Colonic mucosa (tissue), 4 donors: ENCODE measurements around the gene SENP5. TPM values are rescaled to one million over a fixed set of nuclear protein-coding genes. Genes with fewer than 3 reads are reported as not detected.
"Not testable (repeated sequence)": the region's sequence is repeated elsewhere in the genome, so short reads cannot be mapped to it uniquely, and the experiment has no call there.

Experiments used
- DNase-seq: peaks from one replicate; pipeline ENCODE4 v3.0.0-alpha.2; 2020
- H3K27ac ChIP-seq: fragments of 200-600 bp; one replicate; pipeline ENCODE4 v1.8.0; 2021
- H3K27me3 ChIP-seq: fragments of 200-600 bp; one replicate; pipeline ENCODE4 v1.8.0; 2021
- H3K36me3 ChIP-seq: fragments of 200-600 bp; one replicate; pipeline ENCODE4 v1.8.0; 2021
- H3K4me1 ChIP-seq: fragments of 200-600 bp; one replicate; pipeline ENCODE4 v1.8.0; 2021; ENCODE audit warnings: mild to moderate bottlenecking
- H3K4me3 ChIP-seq: fragments of 200-600 bp; one replicate; pipeline ENCODE4 v1.8.0; 2021
- H3K9ac ChIP-seq, 2 donors: one replicate each; pipeline ENCODE4 v1.7.0; 2013; ENCODE audit warnings: control low read depth in 2 of 2, low read depth in 2 of 2, low read length in 2 of 2
- H3K9me3 ChIP-seq: fragments of 200-600 bp; one replicate; pipeline ENCODE4 v1.8.0; 2021
- CTCF ChIP-seq: fragments of 200-600 bp; IDR thresholded peaks from one replicate; pipeline ENCODE4 v1.8.0; 2022; ENCODE audit warnings: antibody characterized with exemption, mild to moderate bottlenecking
- intact Hi-C: fragments of 100-400 bp; cut with DNase I; formaldehyde crosslinking; loops from one replicate; pipeline ENCODE4 v1.14.1; 2022
- total RNA-seq, 2 donors: library from RNA; stranded (reverse); fragmentation: NEBNext Ultra II Directional in 1 of 2; extraction: Animal tissue kit (Norgen Biotek cat#: 25700) in 1 of 2; gene quantifications; one replicate each; pipeline ENCODE4 v1.2.1, GENCODE V29; 2021
- donor health status: healthy.
- donor health status: DM: no; HTN: no; CAD: no.
- donor health status: DM: no; HTN: no; CAD: no.

Gene SENP5
- total RNA-seq, 2 donors from 2014 or later: 22.0 to 25.0 TPM

GRCh38 chr3:196849180-196849741, 18.5 kb upstream of the SENP5 start:
- Histone ChIP-seq H3K4me3 (no peak overlapping the region), H3K4me1 (no peaks in the 10 kb centered on the region), H3K36me3 (no peaks in the 10 kb centered on the region), H3K9me3 (no peaks in the 10 kb centered on the region), H3K27me3 (no peaks in the 10 kb centered on the region), H3K27ac (no peak overlapping the region), H3K9ac (no peak overlapping the region)
- TF ChIP-seq CTCF: no peak
- DNase-seq: no peak
- intact Hi-C loops: no loop called here

GRCh38 chr3:196863000-196863399, 4.7 kb upstream of the SENP5 start:
- H3K27me3 ChIP-seq, H3K36me3 ChIP-seq, DNase-seq, H3K9ac ChIP-seq, H3K4me3 ChIP-seq, H3K9me3 ChIP-seq, intact Hi-C loops, H3K27ac ChIP-seq, H3K4me1 ChIP-seq: not testable (repeated sequence)

GRCh38 chr3:196867155-196867506, 589 bp upstream of the SENP5 start:
- TF ChIP-seq CTCF: no peak
- peak; percentile 18 for DNase-seq
- intact Hi-C loops: no loop called here

GRCh38 chr3:196868297-196868661, 559 bp downstream of the SENP5 start:
- H3K4me1 ChIP-seq: peaks cover 4% of the 10 kb centered on the region
- H3K9ac ChIP-seq: peak overlapping the region; percentile 91 to 94
- no peak for TF ChIP-seq CTCF
- no peaks in the 10 kb centered on the region for H3K9me3 ChIP-seq
- peak overlapping the region; percentile 85 for H3K27ac ChIP-seq
- intact Hi-C loops: no loop called here
- H3K27me3 ChIP-seq: no peaks in the 10 kb centered on the region
- peak overlapping the region; percentile 84 for H3K4me3 ChIP-seq
- H3K36me3 ChIP-seq: no peaks in the 10 kb centered on the region
- DNase-seq: peak; percentile 28

More at GRCh38 chr3:196867155-196867506, 589 bp upstream of the SENP5 start:
- Histone ChIP-seq H3K36me3 (no peaks in the 10 kb centered on the region), H3K9ac (peak overlapping the region; percentile 63 to 65), H3K27me3 (no peaks in the 10 kb centered on the region), H3K27ac (peak overlapping the region; percentile 85), H3K4me1 (peaks cover 4% of the 10 kb centered on the region), H3K9me3 (no peaks in the 10 kb centered on the region), H3K4me3 (peak overlapping the region; percentile 84)

GRCh38 chr3:196872316-196872715, 4.6 kb downstream of the SENP5 start:
- no peak for TF ChIP-seq CTCF
- H3K9ac ChIP-seq: no peak overlapping the region
- no peaks in the 10 kb centered on the region for H3K36me3 ChIP-seq
- intact Hi-C loops: no loop called here
- H3K27ac ChIP-seq: no peak overlapping the region
- H3K27me3 ChIP-seq: no peaks in the 10 kb centered on the region
- H3K4me1 ChIP-seq: peaks cover 4% of the 10 kb centered on the region
- no peaks in the 10 kb centered on the region for H3K9me3 ChIP-seq
- no peak for DNase-seq
- no peak overlapping the region for H3K4me3 ChIP-seq

- H3K36me3 ChIP-seq, H3K27me3 ChIP-seq, DNase-seq, intact Hi-C loops, H3K27ac ChIP-seq, H3K9me3 ChIP-seq, H3K4me3 ChIP-seq, H3K4me1 ChIP-seq, H3K9ac ChIP-seq: not testable (repeated sequence)
Observed at GRCh38 chr3:196874511-196875094, 6.9 kb downstream of the SENP5 start.
